HepG2 (cell line): ENCODE results near the gene CLCN2. TPM values are rescaled to one million over a fixed set of nuclear protein-coding genes. Genes with fewer than 3 reads are reported as not detected.
A peak's percentile ranks its signal among the peaks of the same experiment; 100 is the strongest.

Source experiments
- GATAD2A ChIP-seq: IDR thresholded peaks from 2 replicates; pipeline ENCODE4 v1.6.1; 2016
- JUND ChIP-seq: sonication (generic); formaldehyde crosslinking; IDR thresholded peaks from 2 replicates; pipeline ENCODE4 v1.8.0; 2022; ENCODE audit warnings: mild to moderate bottlenecking, missing genetic modification reagents
- MIXL1 ChIP-seq: IDR thresholded peaks from 2 replicates; pipeline ENCODE4 v1.6.1; 2016
- NONO ChIP-seq, 2 experiments: fragments of 450-650 bp in 1 of 2; sonication (generic) in 1 of 2; formaldehyde crosslinking in 1 of 2; IDR thresholded peaks in 1 of 2; conservative IDR thresholded peaks in 1 of 2; 2 replicates each; pipeline versions ENCODE4 v1.6.1 to v1.8.0; 2017 to 2022; ENCODE audit warnings: mild to moderate bottlenecking in 1 of 2, missing genetic modification reagents in 1 of 2, moderate library complexity in 1 of 2
- SOX6 ChIP-seq, 2 experiments: fragments of 450-650 bp in 1 of 2; sonication (generic) in 1 of 2; formaldehyde crosslinking in 1 of 2; IDR thresholded peaks; 2 replicates each; pipeline versions ENCODE4 v1.4.0 to v1.6.1; 2017 to 2020; ENCODE audit warnings: antibody characterized with exemption in 1 of 2, mild to moderate bottlenecking in 1 of 2, missing genetic modification reagents in 1 of 2
- SRF ChIP-seq: IDR thresholded peaks from 2 replicates; pipeline ENCODE4 v1.6.1; 2011; ENCODE audit warnings: mild to moderate bottlenecking, low read depth, low read length, moderate library complexity
- ZNF180 ChIP-seq: sonication (generic); formaldehyde crosslinking; IDR thresholded peaks from 2 replicates; pipeline ENCODE4 v1.4.0; 2020; ENCODE audit warnings: low read depth, missing genetic modification reagents, borderline replicate concordance
- ZNF432 ChIP-seq: sonication (generic); formaldehyde crosslinking; IDR thresholded peaks from 2 replicates; pipeline ENCODE4 v1.5.0; 2020; ENCODE audit warnings: missing genetic modification reagents, mild to moderate bottlenecking, borderline replicate concordance
- polyA plus RNA-seq, 8 experiments: library from polyadenylated mRNA; depleted of rRNA in 3 of 8; stranded (reverse) in 7 of 8; unstranded in 1 of 8; fragments of >200 nt; fragmentation: Illumina TruSeq in 4 of 8; extraction: Trizol in 4 of 8; gene quantifications; 2 replicates each; pipeline versions ENCODE4 v1.2.1 to v1.2.3, GENCODE V29; 2011 to 2016; ENCODE audit warnings: low read depth in 4 of 8, missing spikeins in 1 of 8, mixed read lengths in 1 of 8; ENCODE audit not compliant: insufficient read depth in 1 of 8
- total RNA-seq, 5 experiments: library from RNA; depleted of rRNA; stranded (reverse); fragments of >200 nt; fragmentation: Illumina TruSeq; extraction: Trizol; gene quantifications; 2 replicates each; pipeline ENCODE4 v1.2.3, GENCODE V29; 2016; ENCODE audit warnings: low read depth in 1 of 5
- TF ChIP-seq, protein P1 (sequence below): sonication (generic); formaldehyde crosslinking; IDR thresholded peaks from 2 replicates; pipeline ENCODE4 v1.8.1; 2023; ENCODE audit warnings: missing genetic modification reagents, inconsistent platforms, borderline replicate concordance
- TF ChIP-seq, protein P2 (sequence below), 2 experiments: fragments of 450-650 bp in 1 of 2; sonication (generic) in 1 of 2; formaldehyde crosslinking in 1 of 2; IDR thresholded peaks; 2 replicates each; pipeline versions ENCODE4 v1.6.1 to v1.8.0; 2016 to 2022; ENCODE audit warnings: antibody characterized with exemption in 1 of 2, mild to moderate bottlenecking in 1 of 2, missing genetic modification reagents in 1 of 2

The CLCN2 gene
- total and polyA plus RNA-seq, 2 of the 13 experiments (the other 11 are each of a cell fraction or from before 2014, with no cell fraction given), result 11.4 to 13.5 TPM

DNA sequence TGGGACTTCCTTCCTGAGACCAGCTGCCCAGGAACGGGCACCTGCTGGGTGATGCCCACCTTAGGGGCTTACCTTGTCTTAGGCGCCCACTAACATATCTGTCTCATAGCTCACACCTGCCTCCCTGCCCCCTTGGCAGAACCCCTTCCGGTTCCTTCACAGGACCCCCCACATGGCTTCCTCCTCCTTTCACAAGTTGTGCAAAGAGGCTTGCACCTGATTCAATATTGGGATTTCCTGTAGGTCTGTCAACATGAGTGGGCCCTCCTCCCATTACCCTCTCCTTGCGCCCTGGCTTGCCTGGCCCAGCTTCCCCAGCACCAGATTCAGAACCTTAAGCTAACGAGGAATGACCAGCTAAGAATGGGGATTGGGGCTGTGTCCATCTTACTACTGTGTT, 16.0 kb upstream of the CLCN2 start (continued):
- TF ChIP-seq, protein P1, sequence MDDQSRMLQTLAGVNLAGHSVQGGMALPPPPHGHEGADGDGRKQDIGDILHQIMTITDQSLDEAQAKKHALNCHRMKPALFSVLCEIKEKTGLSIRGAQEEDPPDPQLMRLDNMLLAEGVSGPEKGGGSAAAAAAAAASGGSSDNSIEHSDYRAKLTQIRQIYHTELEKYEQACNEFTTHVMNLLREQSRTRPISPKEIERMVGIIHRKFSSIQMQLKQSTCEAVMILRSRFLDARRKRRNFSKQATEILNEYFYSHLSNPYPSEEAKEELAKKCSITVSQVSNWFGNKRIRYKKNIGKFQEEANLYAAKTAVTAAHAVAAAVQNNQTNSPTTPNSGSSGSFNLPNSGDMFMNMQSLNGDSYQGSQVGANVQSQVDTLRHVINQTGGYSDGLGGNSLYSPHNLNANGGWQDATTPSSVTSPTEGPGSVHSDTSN (CRISPR knock-in tag), result no peak
- TF ChIP-seq JUND (CRISPR knock-in tag) (no peak), ZNF180 (no peak), SRF (no peak), GATAD2A (CRISPR knock-in tag) (no peak), NONO (IDR thresholded peaks at IDR 0.05) (no peak), NONO (CRISPR knock-in tag; conservative IDR thresholded peaks at IDR 0.05) (0 out of 2 replicates have a peak, but pooled peaks have one; percentile 4), MIXL1 (no peak), SOX6 (IDR thresholded peaks at IDR 0.05) (no peak), SOX6 (CRISPR knock-in tag; IDR thresholded peaks at IDR 0.05) (no peak), ZNF432 (CRISPR knock-in tag) (no peak)
- TF ChIP-seq, protein P2, sequence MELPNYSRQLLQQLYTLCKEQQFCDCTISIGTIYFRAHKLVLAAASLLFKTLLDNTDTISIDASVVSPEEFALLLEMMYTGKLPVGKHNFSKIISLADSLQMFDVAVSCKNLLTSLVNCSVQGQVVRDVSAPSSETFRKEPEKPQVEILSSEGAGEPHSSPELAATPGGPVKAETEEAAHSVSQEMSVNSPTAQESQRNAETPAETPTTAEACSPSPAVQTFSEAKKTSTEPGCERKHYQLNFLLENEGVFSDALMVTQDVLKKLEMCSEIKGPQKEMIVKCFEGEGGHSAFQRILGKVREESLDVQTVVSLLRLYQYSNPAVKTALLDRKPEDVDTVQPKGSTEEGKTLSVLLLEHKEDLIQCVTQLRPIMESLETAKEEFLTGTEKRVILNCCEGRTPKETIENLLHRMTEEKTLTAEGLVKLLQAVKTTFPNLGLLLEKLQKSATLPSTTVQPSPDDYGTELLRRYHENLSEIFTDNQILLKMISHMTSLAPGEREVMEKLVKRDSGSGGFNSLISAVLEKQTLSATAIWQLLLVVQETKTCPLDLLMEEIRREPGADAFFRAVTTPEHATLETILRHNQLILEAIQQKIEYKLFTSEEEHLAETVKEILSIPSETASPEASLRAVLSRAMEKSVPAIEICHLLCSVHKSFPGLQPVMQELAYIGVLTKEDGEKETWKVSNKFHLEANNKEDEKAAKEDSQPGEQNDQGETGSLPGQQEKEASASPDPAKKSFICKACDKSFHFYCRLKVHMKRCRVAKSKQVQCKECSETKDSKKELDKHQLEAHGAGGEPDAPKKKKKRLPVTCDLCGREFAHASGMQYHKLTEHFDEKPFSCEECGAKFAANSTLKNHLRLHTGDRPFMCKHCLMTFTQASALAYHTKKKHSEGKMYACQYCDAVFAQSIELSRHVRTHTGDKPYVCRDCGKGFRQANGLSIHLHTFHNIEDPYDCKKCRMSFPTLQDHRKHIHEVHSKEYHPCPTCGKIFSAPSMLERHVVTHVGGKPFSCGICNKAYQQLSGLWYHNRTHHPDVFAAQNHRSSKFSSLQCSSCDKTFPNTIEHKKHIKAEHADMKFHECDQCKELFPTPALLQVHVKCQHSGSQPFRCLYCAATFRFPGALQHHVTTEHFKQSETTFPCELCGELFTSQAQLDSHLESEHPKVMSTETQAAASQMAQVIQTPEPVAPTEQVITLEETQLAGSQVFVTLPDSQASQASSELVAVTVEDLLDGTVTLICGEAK (IDR thresholded peaks at IDR 0.05), result no peak
- TF ChIP-seq, protein P2 (CRISPR knock-in tag; IDR thresholded peaks at IDR 0.05), result no peak
